ENCODE data around the gene HNMT. TPM values are rescaled to one million over a fixed set of nuclear protein-coding genes. Genes with fewer than 3 reads are reported as not detected.

The HNMT gene
- polyA plus RNA-seq, 1 of the 3 experiments (the other 2 are of a cell fraction) = 1.8 TPM

DNA sequence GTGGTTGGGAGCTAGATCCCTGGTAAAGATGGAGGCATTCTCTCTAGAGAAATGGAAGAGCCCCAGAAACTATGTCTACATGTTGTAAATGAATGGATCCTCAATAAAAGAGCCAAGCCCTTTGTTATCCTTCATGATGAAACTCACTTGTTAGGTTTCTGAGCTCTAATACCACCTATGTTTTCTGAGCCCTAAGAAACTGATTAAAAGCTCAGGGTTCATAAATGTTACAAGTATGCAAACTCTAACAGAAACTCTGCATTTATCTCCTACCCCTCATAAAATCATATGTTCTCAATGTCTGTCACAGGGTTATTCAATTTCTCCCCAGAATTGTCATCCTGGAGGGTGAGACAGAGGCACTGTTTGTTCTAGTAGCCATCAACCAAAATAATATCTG is 18.0 kb upstream of the HNMT start:
- no peak for DNase-seq
- Histone ChIP-seq H2AFZ (ENCODE audit: low read depth) (no peak overlapping the region), H3K9ac (no peak overlapping the region), H3K9me3 (no peaks in the 10 kb centered on the region), H3F3A (replicated peaks; ENCODE audit: insufficient read depth) (no peaks in the 10 kb centered on the region), H3K36me3 (replicated peaks in 1 of 2; ENCODE audit: control insufficient read depth in 1 of 2, insufficient read depth in 2 of 2, low read length in 1 of 2) (no peaks in the 10 kb centered on the region), H3K4me3 (ENCODE audit: low read depth in 2 of 2, low read length in 1 of 2) (no peak overlapping the region), H3K27me3 (ENCODE audit: insufficient read depth) (no peaks in the 10 kb centered on the region), H3K27ac (ENCODE audit: low read depth in 2 of 2, low read length in 1 of 2) (no peak overlapping the region), H3K4me2 (no peak overlapping the region), H3K9me2 (no peaks in the 10 kb centered on the region), H3K79me2 (ENCODE audit: insufficient read depth) (no peaks in the 10 kb centered on the region), H4K20me1 (ENCODE audit: insufficient read depth) (no peaks in the 10 kb centered on the region), H3K4me1 (ENCODE audit: control insufficient read depth in 1 of 2, insufficient read depth in 2 of 2, low read depth in 1 of 2, low read length in 1 of 2) (no peaks in the 10 kb centered on the region; a peak in 2 of 4 replicates)
- ChIA-PET CTCF (interaction anchor here (0.7 to 3.2 kb wide), 5 partner anchors 12 to 840 kb away, joined by 3 to 19 read pairs (median 4); no protein-coding TSS in a partner anchor), POLR2A (no interaction called here)
- no peak for TF ChIP-seq FOXM1 (IDR thresholded peaks at IDR 0.05; ENCODE audit: low read depth)
- TF ChIP-seq NRF1 (IDR thresholded peaks at IDR 0.05; ENCODE audit: low read depth, low read length) = no peak
- TF ChIP-seq, protein P1, sequence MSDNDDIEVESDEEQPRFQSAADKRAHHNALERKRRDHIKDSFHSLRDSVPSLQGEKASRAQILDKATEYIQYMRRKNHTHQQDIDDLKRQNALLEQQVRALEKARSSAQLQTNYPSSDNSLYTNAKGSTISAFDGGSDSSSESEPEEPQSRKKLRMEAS (IDR thresholded peaks at IDR 0.05; ENCODE audit: low read depth) = no peak
- TF ChIP-seq TEAD4 (IDR thresholded peaks at IDR 0.05; ENCODE audit: borderline replicate concordance, insufficient read depth) = no peak
- TF ChIP-seq, protein P2, sequence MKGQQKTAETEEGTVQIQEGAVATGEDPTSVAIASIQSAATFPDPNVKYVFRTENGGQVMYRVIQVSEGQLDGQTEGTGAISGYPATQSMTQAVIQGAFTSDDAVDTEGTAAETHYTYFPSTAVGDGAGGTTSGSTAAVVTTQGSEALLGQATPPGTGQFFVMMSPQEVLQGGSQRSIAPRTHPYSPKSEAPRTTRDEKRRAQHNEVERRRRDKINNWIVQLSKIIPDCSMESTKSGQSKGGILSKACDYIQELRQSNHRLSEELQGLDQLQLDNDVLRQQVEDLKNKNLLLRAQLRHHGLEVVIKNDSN (IDR thresholded peaks at IDR 0.05; ENCODE audit: borderline replicate concordance, low read depth) = no peak
- no peak for TF ChIP-seq RAD21 (IDR thresholded peaks at IDR 0.05; ENCODE audit: low read length)
- TF ChIP-seq EZH2phosphoT487 (IDR thresholded peaks at IDR 0.05; ENCODE audit: borderline replicate concordance, low read depth) = no peak
- no peak for TF ChIP-seq TAF1 (IDR thresholded peaks at IDR 0.05; ENCODE audit: borderline replicate concordance, low read depth, low read length)
- no peak for TF ChIP-seq MEF2A (IDR thresholded peaks at IDR 0.05; ENCODE audit: borderline replicate concordance, low read depth)
- TF ChIP-seq CHD2 (IDR thresholded peaks at IDR 0.05; ENCODE audit: low read length, partially characterized antibody) = no peak
- TF ChIP-seq FOSL2 (IDR thresholded peaks at IDR 0.05; ENCODE audit: borderline replicate concordance, low read depth) = no peak
- TF ChIP-seq RFX5 (IDR thresholded peaks at IDR 0.05; ENCODE audit: low read length) = no peak
- TF ChIP-seq, protein P3, sequence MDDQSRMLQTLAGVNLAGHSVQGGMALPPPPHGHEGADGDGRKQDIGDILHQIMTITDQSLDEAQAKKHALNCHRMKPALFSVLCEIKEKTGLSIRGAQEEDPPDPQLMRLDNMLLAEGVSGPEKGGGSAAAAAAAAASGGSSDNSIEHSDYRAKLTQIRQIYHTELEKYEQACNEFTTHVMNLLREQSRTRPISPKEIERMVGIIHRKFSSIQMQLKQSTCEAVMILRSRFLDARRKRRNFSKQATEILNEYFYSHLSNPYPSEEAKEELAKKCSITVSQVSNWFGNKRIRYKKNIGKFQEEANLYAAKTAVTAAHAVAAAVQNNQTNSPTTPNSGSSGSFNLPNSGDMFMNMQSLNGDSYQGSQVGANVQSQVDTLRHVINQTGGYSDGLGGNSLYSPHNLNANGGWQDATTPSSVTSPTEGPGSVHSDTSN (IDR thresholded peaks at IDR 0.05) = no peak
- TF ChIP-seq, protein P4, sequence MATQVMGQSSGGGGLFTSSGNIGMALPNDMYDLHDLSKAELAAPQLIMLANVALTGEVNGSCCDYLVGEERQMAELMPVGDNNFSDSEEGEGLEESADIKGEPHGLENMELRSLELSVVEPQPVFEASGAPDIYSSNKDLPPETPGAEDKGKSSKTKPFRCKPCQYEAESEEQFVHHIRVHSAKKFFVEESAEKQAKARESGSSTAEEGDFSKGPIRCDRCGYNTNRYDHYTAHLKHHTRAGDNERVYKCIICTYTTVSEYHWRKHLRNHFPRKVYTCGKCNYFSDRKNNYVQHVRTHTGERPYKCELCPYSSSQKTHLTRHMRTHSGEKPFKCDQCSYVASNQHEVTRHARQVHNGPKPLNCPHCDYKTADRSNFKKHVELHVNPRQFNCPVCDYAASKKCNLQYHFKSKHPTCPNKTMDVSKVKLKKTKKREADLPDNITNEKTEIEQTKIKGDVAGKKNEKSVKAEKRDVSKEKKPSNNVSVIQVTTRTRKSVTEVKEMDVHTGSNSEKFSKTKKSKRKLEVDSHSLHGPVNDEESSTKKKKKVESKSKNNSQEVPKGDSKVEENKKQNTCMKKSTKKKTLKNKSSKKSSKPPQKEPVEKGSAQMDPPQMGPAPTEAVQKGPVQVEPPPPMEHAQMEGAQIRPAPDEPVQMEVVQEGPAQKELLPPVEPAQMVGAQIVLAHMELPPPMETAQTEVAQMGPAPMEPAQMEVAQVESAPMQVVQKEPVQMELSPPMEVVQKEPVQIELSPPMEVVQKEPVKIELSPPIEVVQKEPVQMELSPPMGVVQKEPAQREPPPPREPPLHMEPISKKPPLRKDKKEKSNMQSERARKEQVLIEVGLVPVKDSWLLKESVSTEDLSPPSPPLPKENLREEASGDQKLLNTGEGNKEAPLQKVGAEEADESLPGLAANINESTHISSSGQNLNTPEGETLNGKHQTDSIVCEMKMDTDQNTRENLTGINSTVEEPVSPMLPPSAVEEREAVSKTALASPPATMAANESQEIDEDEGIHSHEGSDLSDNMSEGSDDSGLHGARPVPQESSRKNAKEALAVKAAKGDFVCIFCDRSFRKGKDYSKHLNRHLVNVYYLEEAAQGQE (IDR thresholded peaks at IDR 0.05; ENCODE audit: low read depth, low read length) = no peak
- TF ChIP-seq, protein P5, sequence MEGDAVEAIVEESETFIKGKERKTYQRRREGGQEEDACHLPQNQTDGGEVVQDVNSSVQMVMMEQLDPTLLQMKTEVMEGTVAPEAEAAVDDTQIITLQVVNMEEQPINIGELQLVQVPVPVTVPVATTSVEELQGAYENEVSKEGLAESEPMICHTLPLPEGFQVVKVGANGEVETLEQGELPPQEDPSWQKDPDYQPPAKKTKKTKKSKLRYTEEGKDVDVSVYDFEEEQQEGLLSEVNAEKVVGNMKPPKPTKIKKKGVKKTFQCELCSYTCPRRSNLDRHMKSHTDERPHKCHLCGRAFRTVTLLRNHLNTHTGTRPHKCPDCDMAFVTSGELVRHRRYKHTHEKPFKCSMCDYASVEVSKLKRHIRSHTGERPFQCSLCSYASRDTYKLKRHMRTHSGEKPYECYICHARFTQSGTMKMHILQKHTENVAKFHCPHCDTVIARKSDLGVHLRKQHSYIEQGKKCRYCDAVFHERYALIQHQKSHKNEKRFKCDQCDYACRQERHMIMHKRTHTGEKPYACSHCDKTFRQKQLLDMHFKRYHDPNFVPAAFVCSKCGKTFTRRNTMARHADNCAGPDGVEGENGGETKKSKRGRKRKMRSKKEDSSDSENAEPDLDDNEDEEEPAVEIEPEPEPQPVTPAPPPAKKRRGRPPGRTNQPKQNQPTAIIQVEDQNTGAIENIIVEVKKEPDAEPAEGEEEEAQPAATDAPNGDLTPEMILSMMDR (IDR thresholded peaks at IDR 0.05) = no peak
- TF ChIP-seq, protein P6, sequence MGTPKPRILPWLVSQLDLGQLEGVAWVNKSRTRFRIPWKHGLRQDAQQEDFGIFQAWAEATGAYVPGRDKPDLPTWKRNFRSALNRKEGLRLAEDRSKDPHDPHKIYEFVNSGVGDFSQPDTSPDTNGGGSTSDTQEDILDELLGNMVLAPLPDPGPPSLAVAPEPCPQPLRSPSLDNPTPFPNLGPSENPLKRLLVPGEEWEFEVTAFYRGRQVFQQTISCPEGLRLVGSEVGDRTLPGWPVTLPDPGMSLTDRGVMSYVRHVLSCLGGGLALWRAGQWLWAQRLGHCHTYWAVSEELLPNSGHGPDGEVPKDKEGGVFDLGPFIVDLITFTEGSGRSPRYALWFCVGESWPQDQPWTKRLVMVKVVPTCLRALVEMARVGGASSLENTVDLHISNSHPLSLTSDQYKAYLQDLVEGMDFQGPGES (IDR thresholded peaks at IDR 0.05; ENCODE audit: low read depth, low read length) = no peak

Measured in SK-N-SH (cell line).